GM20000 (cell line): ENCODE results near the gene TRIM32.

Experiments
- DNase-seq: peaks from one replicate; pipeline ENCODE4 v3.0.0; 2012; ENCODE audit warnings: low spot score
- CTCF ChIP-seq: IDR thresholded peaks from 2 replicates; pipeline ENCODE4 v1.5.1; 2012; ENCODE audit warnings: mild to moderate bottlenecking, control low read depth; ENCODE audit errors: extremely low read depth, missing control alignments

Gene TRIM32

GRCh38 chr9:116712781-116713180 lies 25.7 kb downstream of the TRIM32 start:
- DNase-seq, result no peak
- no peak for TF ChIP-seq CTCF

GRCh38 chr9:116713271-116713670 lies 26.2 kb downstream of the TRIM32 start:
- no peak for TF ChIP-seq CTCF
- DNase-seq, result no peak

GRCh38 chr9:116715751-116716150 lies 28.6 kb downstream of the TRIM32 start:
- no peak for TF ChIP-seq CTCF
- DNase-seq, result no peak

GRCh38 chr9:116716438-116716837 lies 29.3 kb downstream of the TRIM32 start:
- TF ChIP-seq CTCF, result no peak

GRCh38 chr9:116717150-116717549 lies 30.0 kb downstream of the TRIM32 start:
- no peak for DNase-seq
- no peak for TF ChIP-seq CTCF

More at GRCh38 chr9:116716438-116716837, 29.3 kb downstream of the TRIM32 start:
- no peak for DNase-seq

GRCh38 chr9:116718111-116718510 lies 31.0 kb downstream of the TRIM32 start:
- DNase-seq, result no peak
- no peak for TF ChIP-seq CTCF

GRCh38 chr9:116720111-116720510 lies 33.0 kb downstream of the TRIM32 start:
- no peak for DNase-seq

More at GRCh38 chr9:116720111-116720510, 33.0 kb downstream of the TRIM32 start:
- TF ChIP-seq CTCF, result no peak
